GM21423 (cell line): ENCODE results near the gene RPUSD1.
"Not testable (repeated sequence)": the region's sequence is repeated elsewhere in the genome, so short reads cannot be mapped to it uniquely, and the experiment has no call there.

Experiments used
- ATAC-seq: cut with Tn5 transposase; IDR thresholded peaks from one replicate; pipeline ENCODE4 v1.9.1; 2021; ENCODE audit warnings: mild to moderate bottlenecking, moderate library complexity; ENCODE audit not compliant: unreplicated experiment

The RPUSD1 gene

GRCh38 chr16:785563-786535 lies 2.3 kb downstream of the RPUSD1 start:
- ATAC-seq: no peak

GRCh38 chr16:784431-784830 lies 3.8 kb downstream of the RPUSD1 start:
- no peak for ATAC-seq

- ATAC-seq: no peak
Measured at GRCh38 chr16:783404-784161, 4.6 kb downstream of the RPUSD1 start.

- ATAC-seq: no peak
Measured at GRCh38 chr16:782766-783403, 5.3 kb downstream of the RPUSD1 start.

GRCh38 chr16:782258-782657 lies 5.9 kb downstream of the RPUSD1 start:
- ATAC-seq: no peak

GRCh38 chr16:781346-782010 lies 6.7 kb downstream of the RPUSD1 start:
- no peak for ATAC-seq

GRCh38 chr16:780296-780695 lies 7.9 kb downstream of the RPUSD1 start:
- no peak for ATAC-seq

GRCh38 chr16:779561-779960 lies 8.6 kb downstream of the RPUSD1 start:
- no peak for ATAC-seq

GRCh38 chr16:778909-779527 lies 9.2 kb downstream of the RPUSD1 start:
- ATAC-seq: no peak

- ATAC-seq: no peak
Measured at GRCh38 chr16:778447-778846, 9.7 kb downstream of the RPUSD1 start.

- ATAC-seq: no peak
Measured at GRCh38 chr16:777826-778225, 10.4 kb downstream of the RPUSD1 start.

- no peak for ATAC-seq
Measured at GRCh38 chr16:776824-777223, 11.4 kb downstream of the RPUSD1 start.

- ATAC-seq: not testable (repeated sequence)
Measured at GRCh38 chr16:776298-776697, 11.9 kb downstream of the RPUSD1 start.

GRCh38 chr16:775236-775796 lies 12.9 kb downstream of the RPUSD1 start:
- no peak for ATAC-seq

- ATAC-seq: no peak
Measured at GRCh38 chr16:774086-775001, 13.8 kb downstream of the RPUSD1 start.

GRCh38 chr16:772959-773358 lies 15.2 kb downstream of the RPUSD1 start:
- ATAC-seq: no peak

- no peak for ATAC-seq
Measured at GRCh38 chr16:770411-770810, 17.8 kb downstream of the RPUSD1 start.

GRCh38 chr16:769934-770333 lies 18.2 kb downstream of the RPUSD1 start:
- no peak for ATAC-seq

- ATAC-seq: no peak
Measured at GRCh38 chr16:769184-769784, 18.9 kb downstream of the RPUSD1 start.
